ENCODE data around the gene NR2E1. TPM values are rescaled to one million over a fixed set of nuclear protein-coding genes. Genes with fewer than 3 reads are reported as not detected.
A peak's percentile ranks its signal among the peaks of the same experiment; 100 is the strongest.

The NR2E1 gene
- total RNA-seq, 2 experiments from 2014 or later = not detected

DNA sequence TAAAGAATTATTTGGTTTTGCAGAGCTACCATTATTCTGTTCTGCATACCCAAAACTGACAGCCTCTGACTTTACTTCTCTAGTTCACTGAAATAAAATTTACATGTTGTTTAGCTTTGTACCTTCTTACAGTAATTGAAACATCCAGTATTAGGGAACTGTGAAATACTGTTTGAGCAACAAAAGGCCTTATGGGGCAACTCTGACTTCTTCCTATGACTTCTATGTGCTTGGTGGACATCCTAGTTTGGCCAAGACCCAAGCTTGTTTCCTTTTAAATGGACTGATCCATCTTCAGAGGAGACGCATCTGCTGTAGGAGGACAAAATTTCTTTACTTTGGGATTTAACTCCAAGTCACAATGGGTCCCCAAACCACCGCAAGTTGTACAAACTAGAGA, 44.7 kb downstream of the NR2E1 start:
- no peak overlapping the region for H3K27ac Mint-ChIP-seq
- POLR2A ChIA-PET = no interaction called here
- H3K36me3 Mint-ChIP-seq (ENCODE audit: low read depth) = peaks cover 32% of the 10 kb centered on the region

DNA sequence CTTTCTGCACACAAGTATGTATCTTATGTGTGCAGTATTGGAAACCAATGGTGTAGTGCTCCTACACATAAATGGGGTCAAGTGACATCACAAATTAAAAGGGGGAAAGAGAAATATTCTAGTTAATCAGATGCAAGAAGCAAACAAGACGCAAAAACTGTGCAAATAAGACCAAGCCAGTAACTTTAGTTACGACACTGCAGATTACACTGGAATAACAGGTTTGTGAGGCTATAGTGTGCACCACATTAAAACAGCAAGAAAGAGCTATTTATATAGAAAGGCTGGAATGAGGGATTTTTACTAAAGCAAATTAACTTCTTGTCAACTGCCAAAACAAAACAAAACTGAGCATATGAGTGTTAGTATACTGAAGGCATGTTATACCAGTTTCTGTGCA, 45.8 kb downstream of the NR2E1 start:
- CTCF ChIA-PET = interaction anchor here (0.6 kb wide), 1 partner anchor 59 kb away, joined by 3 read pairs; no protein-coding TSS in a partner anchor
- POLR2A ChIA-PET = no interaction called here
- no peak for DNase-seq
- Mint-ChIP-seq H3K27ac (no peak overlapping the region), H3K27me3 (no peaks in the 10 kb centered on the region), H3K36me3 (ENCODE audit: low read depth) (peaks cover 32% of the 10 kb centered on the region), H3K4me3 (no peak overlapping the region), H3K4me1 (peaks cover 4% of the 10 kb centered on the region), H3K9me3 (no peaks in the 10 kb centered on the region)

More for the DNA sequence above, 44.7 kb downstream of the NR2E1 start:
- no peak for DNase-seq
- no peaks in the 10 kb centered on the region for H3K27me3 Mint-ChIP-seq
- no peak overlapping the region for H3K4me3 Mint-ChIP-seq
- CTCF ChIA-PET = no interaction called here
- no peaks in the 10 kb centered on the region for H3K9me3 Mint-ChIP-seq
- H3K4me1 Mint-ChIP-seq = peaks cover 4% of the 10 kb centered on the region

DNA sequence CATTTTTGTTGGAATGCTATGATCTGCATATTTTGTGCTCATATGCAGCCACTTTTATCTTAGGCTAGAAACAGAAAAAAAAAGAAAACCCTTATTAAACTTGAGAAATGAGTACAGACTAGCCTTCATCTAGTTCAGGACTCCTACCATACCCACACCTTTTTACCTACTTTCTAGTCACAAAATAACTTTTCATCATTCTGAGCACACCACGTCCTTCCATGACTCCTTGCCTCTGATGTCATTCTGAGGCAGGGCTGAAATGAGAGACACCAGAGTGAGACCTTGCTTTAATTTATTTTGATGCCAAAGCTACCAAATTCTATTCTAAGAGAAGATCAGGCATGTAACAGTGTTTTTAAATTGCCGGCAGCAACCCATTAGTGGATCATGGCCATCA, 56.2 kb downstream of the NR2E1 start:
- ChIA-PET CTCF (interaction anchor here (0.8 kb wide), 1 partner anchor 41 kb away, joined by 3 read pairs; no protein-coding TSS in a partner anchor), POLR2A (no interaction called here)
- Mint-ChIP-seq H3K36me3 (ENCODE audit: low read depth) (peaks cover 31% of the 10 kb centered on the region), H3K9me3 (no peaks in the 10 kb centered on the region), H3K27ac (peak overlapping the region; percentile 70), H3K4me3 (no peak overlapping the region), H3K4me1 (peaks cover 17% of the 10 kb centered on the region), H3K27me3 (no peaks in the 10 kb centered on the region)
- no peak for DNase-seq

DNA sequence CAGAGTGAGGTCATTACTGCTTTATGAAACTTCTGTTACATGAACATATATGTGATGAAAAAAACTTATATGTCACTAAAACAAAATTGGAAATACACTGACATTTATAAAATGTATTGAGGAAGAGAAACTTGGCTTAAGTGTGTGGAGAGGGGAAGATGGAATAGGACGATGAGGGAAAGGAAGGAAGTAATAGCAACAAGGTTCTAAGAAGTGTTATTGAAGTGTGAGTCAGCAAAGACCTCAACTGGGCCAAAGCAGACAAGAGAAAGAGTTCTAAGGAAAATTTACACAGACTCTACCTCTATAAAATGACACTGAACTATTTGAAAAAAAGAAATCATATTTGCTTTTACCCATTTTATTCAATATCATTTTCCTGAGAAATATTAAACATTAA, 56.7 kb downstream of the NR2E1 start:
- ChIA-PET POLR2A (no interaction called here), CTCF (no interaction called here)
- Mint-ChIP-seq H3K4me1 (peaks cover 17% of the 10 kb centered on the region), H3K36me3 (ENCODE audit: low read depth) (peaks cover 31% of the 10 kb centered on the region), H3K9me3 (no peaks in the 10 kb centered on the region), H3K27ac (peak overlapping the region; percentile 70), H3K4me3 (no peak overlapping the region), H3K27me3 (no peaks in the 10 kb centered on the region)
- no peak for DNase-seq

DNA sequence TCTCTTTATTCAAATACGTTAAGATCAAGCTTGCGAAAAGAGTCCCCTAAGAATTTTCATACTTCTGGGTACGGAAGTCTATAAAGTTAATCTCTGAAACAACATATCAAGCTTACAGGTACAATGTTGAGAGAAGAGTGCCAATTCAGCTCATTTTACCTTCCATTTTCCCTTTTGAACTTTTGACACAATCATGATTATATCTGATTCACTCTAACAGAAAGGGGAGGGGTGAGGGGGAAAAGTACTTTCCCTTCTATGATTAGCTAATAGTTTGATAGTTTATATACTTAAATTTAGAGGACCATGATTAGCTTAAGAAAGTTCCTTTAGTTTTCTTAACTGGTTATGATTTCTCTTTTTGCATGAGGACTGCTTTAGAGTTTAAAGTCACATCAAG, 61.5 kb downstream of the NR2E1 start:
- Mint-ChIP-seq H3K27ac (no peak overlapping the region), H3K4me3 (no peak overlapping the region)

DNA sequence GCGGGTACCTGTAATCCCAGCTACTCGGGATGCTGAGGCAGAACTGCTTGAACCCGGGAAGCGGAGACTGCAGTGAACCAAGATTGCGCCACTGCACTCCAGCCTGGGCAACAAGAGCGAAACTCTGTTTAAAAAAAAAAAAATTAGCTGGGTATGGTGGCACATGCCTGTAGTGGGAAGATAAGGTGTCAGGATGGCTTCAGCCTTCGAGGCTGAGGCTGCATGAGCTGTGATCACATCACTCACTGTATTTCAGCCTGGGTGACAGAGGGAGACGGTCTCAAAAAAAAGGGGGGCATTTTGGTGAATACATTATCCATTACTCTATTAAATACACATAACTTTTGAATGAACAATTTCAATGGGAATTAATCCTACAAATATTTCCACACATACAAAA, 62.6 kb downstream of the NR2E1 start:
- Mint-ChIP-seq H3K9me3 (no peaks in the 10 kb centered on the region), H3K4me1 (peaks cover 3% of the 10 kb centered on the region), H3K27me3 (no peaks in the 10 kb centered on the region), H3K4me3 (no peak overlapping the region), H3K27ac (no peak overlapping the region), H3K36me3 (ENCODE audit: low read depth) (peaks cover 5% of the 10 kb centered on the region)
- CTCF ChIA-PET = no interaction called here
- POLR2A ChIA-PET = no interaction called here
- no peak for DNase-seq

More for the DNA sequence above, 61.5 kb downstream of the NR2E1 start:
- peaks cover 12% of the 10 kb centered on the region for H3K4me1 Mint-ChIP-seq
- H3K9me3 Mint-ChIP-seq = no peaks in the 10 kb centered on the region
- peaks cover 8% of the 10 kb centered on the region for H3K36me3 Mint-ChIP-seq (ENCODE audit: low read depth)
- CTCF ChIA-PET = interaction anchor here (1.6 kb wide), 1 partner anchor 34 kb away, joined by 3 read pairs; the partner anchor contains the start of gene SNX3
- no peaks in the 10 kb centered on the region for H3K27me3 Mint-ChIP-seq
- POLR2A ChIA-PET = no interaction called here
- DNase-seq = no peak

DNA sequence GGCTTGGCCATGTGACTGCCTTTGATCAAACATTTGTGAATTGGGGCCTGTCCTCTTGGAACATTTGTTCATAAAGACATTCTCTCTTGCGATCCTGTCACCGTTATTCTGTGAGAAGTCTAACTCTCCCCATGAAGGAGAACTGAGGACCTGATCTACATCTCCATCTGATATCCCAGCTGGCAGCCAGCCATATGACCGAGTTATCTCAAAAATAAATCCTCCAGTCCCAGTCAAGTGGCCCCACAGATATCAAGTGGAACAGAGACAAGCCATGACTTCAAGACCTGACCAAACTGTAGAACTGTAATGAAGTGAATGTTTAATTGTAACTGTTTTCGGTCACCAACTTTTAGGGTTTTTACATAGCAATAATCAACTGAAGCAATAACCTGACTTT, 69.3 kb downstream of the NR2E1 start:
- H3K9me3 Mint-ChIP-seq = no peaks in the 10 kb centered on the region
- peaks cover 16% of the 10 kb centered on the region for H3K36me3 Mint-ChIP-seq (ENCODE audit: low read depth)
- H3K27me3 Mint-ChIP-seq = no peaks in the 10 kb centered on the region
- no peak overlapping the region for H3K27ac Mint-ChIP-seq
- CTCF ChIA-PET = no interaction called here
- H3K4me1 Mint-ChIP-seq = peaks cover 2% of the 10 kb centered on the region
- no peak overlapping the region for H3K4me3 Mint-ChIP-seq
- DNase-seq = no peak
- POLR2A ChIA-PET = no interaction called here

DNA sequence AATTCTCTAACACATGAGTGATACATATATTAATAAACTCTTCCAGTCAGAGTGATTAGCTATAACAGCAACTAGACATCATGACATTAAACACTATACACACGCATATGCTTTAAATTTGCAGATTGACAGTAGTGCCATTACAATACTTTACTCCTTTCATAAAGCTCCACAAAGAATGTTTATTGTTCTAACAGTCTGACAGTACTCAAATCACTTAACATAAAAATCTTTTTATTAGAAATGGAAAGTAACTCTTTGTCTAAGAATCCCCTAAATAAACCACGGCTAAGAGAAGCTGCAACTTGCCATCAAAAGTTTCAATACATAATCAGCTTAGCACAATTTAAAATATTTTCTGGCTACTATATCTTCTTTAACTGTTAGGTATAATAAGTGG, 71.0 kb downstream of the NR2E1 start:
- no peak overlapping the region for H3K27ac Mint-ChIP-seq
- H3K27me3 Mint-ChIP-seq = no peaks in the 10 kb centered on the region
- H3K36me3 Mint-ChIP-seq (ENCODE audit: low read depth) = peaks cover 26% of the 10 kb centered on the region
- CTCF ChIA-PET = interaction anchor here (0.9 to 1.4 kb wide), 2 partner anchors 15 to 16 kb away, joined by 3 read pairs; no protein-coding TSS in a partner anchor
- DNase-seq = no peak
- H3K4me3 Mint-ChIP-seq = no peak overlapping the region
- H3K9me3 Mint-ChIP-seq = peaks cover 1% of the 10 kb centered on the region
- POLR2A ChIA-PET = no interaction called here
- H3K4me1 Mint-ChIP-seq = peaks cover 2% of the 10 kb centered on the region

DNA sequence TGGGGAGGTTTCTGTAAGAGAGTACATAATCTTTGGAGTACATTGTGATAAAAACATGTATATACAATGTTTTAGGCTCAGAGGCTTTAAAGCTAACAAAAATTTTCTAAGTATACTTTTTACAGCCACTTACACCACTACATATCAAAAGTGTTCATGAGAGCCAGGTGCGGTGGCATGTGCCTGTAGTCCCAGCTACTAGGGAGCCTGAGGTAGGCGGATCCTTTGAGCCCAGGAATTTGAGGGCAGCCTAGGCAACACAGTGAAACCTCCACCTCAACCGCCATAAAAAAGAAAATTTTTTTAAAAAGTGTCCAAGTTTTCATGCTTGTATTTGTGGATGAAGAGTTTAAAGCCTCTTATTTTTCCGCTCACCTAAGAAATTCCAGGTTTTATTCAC, 72.5 kb downstream of the NR2E1 start:
- no peak for DNase-seq
- ChIA-PET POLR2A (no interaction called here), CTCF (interaction anchor here (0.6 to 1.5 kb wide), 3 partner anchors 9 to 554 kb away, joined by 3 to 5 read pairs (median 3); no protein-coding TSS in a partner anchor)
- no peak overlapping the region for H3K27ac Mint-ChIP-seq
- peaks cover 3% of the 10 kb centered on the region for H3K4me1 Mint-ChIP-seq
- no peaks in the 10 kb centered on the region for H3K27me3 Mint-ChIP-seq
- H3K9me3 Mint-ChIP-seq = peaks cover 11% of the 10 kb centered on the region
- peaks cover 39% of the 10 kb centered on the region for H3K36me3 Mint-ChIP-seq (ENCODE audit: low read depth)
- H3K4me3 Mint-ChIP-seq = no peak overlapping the region

Other genes starting within 250 kb of the NR2E1 start
- 10 to 100 TPM; 61.7 to 67.2 TPM for gene SEC63, start 207.8 kb upstream of the NR2E1 start, total RNA-seq
- gene OSTM1, start 91.3 kb upstream of the NR2E1 start, total RNA-seq = 10 to 100 TPM; 25.7 to 28.2 TPM
- gene SNX3, start 95.0 kb downstream of the NR2E1 start, total RNA-seq = 100 to 1,000 TPM in 1 of 2 experiments, 10 to 100 TPM in 1; 84.6 to 116 TPM
- 1 to 10 TPM; 5.7 to 5.9 TPM for gene AFG1L, start 129.0 kb downstream of the NR2E1 start, total RNA-seq

All from activated CD4-positive, alpha-beta T cell treated with anti-CD3 and anti-CD28 coated beads, Interleukin-2, amount 10 ng/mL, durations not matched to agents 7 days and 5 days (primary cell).